SK-N-SH (cell line): ENCODE measurements around the gene PLK3. TPM values are rescaled to one million over a fixed set of nuclear protein-coding genes. Genes with fewer than 3 reads are reported as not detected.

ENCODE experiments used
- CTCF ChIA-PET: fragments of 300-600, 350-600 bp; formaldehyde crosslinking; extraction: SDS; loops from one replicate; lab custom pipeline; 2021; lab: Yijun Ruan, JAX
- POLR2A ChIA-PET: fragments of 350-600 bp; sonication (Branson Sonifier 250); formaldehyde crosslinking; extraction: SDS; loops from one replicate; lab custom pipeline; 2020; ENCODE audit warnings: antibody characterized with exemption, inconsistent platforms; lab: Yijun Ruan, JAX
- DNase-seq: peaks from one replicate; pipeline ENCODE4 v3.0.0; 2012
- H2AFZ ChIP-seq: fragments of 200-600 bp; sonication (generic); 2 replicates; pipeline ENCODE4 v1.8.1; 2016; ENCODE audit warnings: antibody characterized with exemption, mild to moderate bottlenecking, low read depth
- H3F3A ChIP-seq: fragments of 200-600 bp; sonication (generic); replicated peaks from 2 replicates; pipeline ENCODE3; 2016; ENCODE audit warnings: antibody characterized with exemption, mild to moderate bottlenecking; ENCODE audit not compliant: insufficient read depth
- H3K27ac ChIP-seq, 2 experiments: fragments of 200-500 bp in 1 of 2; fragments of 200-600 bp in 1 of 2; sonication (Bioruptor generic) in 1 of 2; sonication (generic), shearing (Covaris generic) in 1 of 2; 2 replicates each; pipeline versions ENCODE4 v1.5.1 to v1.6.1; 2014 to 2016; ENCODE audit warnings: low read depth in 2 of 2, inconsistent platforms in 1 of 2, low read length in 1 of 2, mild to moderate bottlenecking in 1 of 2, mixed read lengths in 1 of 2
- H3K27me3 ChIP-seq: fragments of 200-600 bp; sonication (generic), shearing (Covaris generic); 2 replicates; pipeline ENCODE4 v1.6.1; 2016; ENCODE audit warnings: mixed run types; ENCODE audit not compliant: insufficient read depth
- H3K36me3 ChIP-seq, 2 experiments: fragments of 200-500 bp in 1 of 2; fragments of 200-600 bp in 1 of 2; sonication (Bioruptor generic) in 1 of 2; sonication (generic) in 1 of 2; replicated peaks in 1 of 2; 2 replicates each; pipeline versions ENCODE3 to v1.5.1; 2014 to 2016; ENCODE audit warnings: low read length in 1 of 2, mild to moderate bottlenecking in 1 of 2; ENCODE audit not compliant: insufficient read depth in 2 of 2, control insufficient read depth in 1 of 2
- H3K4me1 ChIP-seq, 2 experiments: fragments of 200-500 bp in 1 of 2; fragments of 200-600 bp in 1 of 2; sonication (Bioruptor generic) in 1 of 2; sonication (generic), shearing (Covaris generic) in 1 of 2; 2 replicates each; pipeline versions ENCODE4 v1.5.1 to v1.6.1; 2014 to 2016; ENCODE audit warnings: low read depth in 1 of 2, low read length in 1 of 2, mixed run types in 1 of 2; ENCODE audit not compliant: insufficient read depth in 2 of 2, control insufficient read depth in 1 of 2
- H3K4me2 ChIP-seq: fragments of 200-600 bp; sonication (generic), shearing (Covaris generic); 2 replicates; pipeline ENCODE4 v1.6.1; 2017; ENCODE audit warnings: mixed run types
- H3K4me3 ChIP-seq, 2 experiments: fragments of 200-500 bp in 1 of 2; fragments of 200-600 bp in 1 of 2; sonication (Bioruptor generic) in 1 of 2; sonication (generic), shearing (Covaris generic) in 1 of 2; 2 replicates each; pipeline versions ENCODE4 v1.5.1 to v1.8.1; 2014 to 2016; ENCODE audit warnings: low read depth in 2 of 2, inconsistent platforms in 1 of 2, low read length in 1 of 2, mild to moderate bottlenecking in 1 of 2, mixed read lengths in 1 of 2, moderate library complexity in 1 of 2
- H3K79me2 ChIP-seq: fragments of 200-600 bp; sonication (generic); 2 replicates; pipeline ENCODE4 v1.8.1; 2017; ENCODE audit warnings: mild to moderate bottlenecking; ENCODE audit not compliant: insufficient read depth
- H3K9ac ChIP-seq: fragments of 200-600 bp; sonication (generic); 2 replicates; pipeline ENCODE4 v1.6.1; 2017; ENCODE audit warnings: mixed run types
- H3K9me2 ChIP-seq: fragments of 200-600 bp; sonication (generic); 2 replicates; pipeline ENCODE4 v1.6.1; 2017; ENCODE audit warnings: mixed run types
- H3K9me3 ChIP-seq: fragments of 200-600 bp; sonication (generic); 2 replicates; pipeline ENCODE4 v1.6.1; 2017; ENCODE audit warnings: mixed run types, mild to moderate bottlenecking, moderate library complexity
- H4K20me1 ChIP-seq: fragments of 200-600 bp; sonication (generic); 2 replicates; pipeline ENCODE4 v1.6.1; 2017; ENCODE audit warnings: mild to moderate bottlenecking, mixed run types; ENCODE audit not compliant: insufficient read depth
- CHD2 ChIP-seq: fragments of 150-350 bp; IDR thresholded peaks from 2 replicates; pipeline ENCODE4 v1.6.1; 2018; ENCODE audit warnings: low read length; ENCODE audit not compliant: partially characterized antibody
- EP300 ChIP-seq, 2 experiments: IDR thresholded peaks; 2 replicates each; pipeline versions ENCODE4 v1.4.0 to v1.6.1; 2012; ENCODE audit warnings: borderline replicate concordance in 1 of 2, low read depth in 1 of 2, low read length in 1 of 2
- EZH2phosphoT487 ChIP-seq: fragments of 200-600 bp; sonication (generic); IDR thresholded peaks from 2 replicates; pipeline ENCODE4 v1.6.1; 2017; ENCODE audit warnings: low read depth, mixed run types, mild to moderate bottlenecking, antibody characterized with exemption, moderate library complexity, borderline replicate concordance
- FOXJ3 ChIP-seq: sonication (generic); formaldehyde crosslinking; IDR thresholded peaks from 2 replicates; pipeline ENCODE4 v1.5.1; 2020; ENCODE audit warnings: mild to moderate bottlenecking, missing genetic modification reagents
- GATA2 ChIP-seq: sonication (generic); formaldehyde crosslinking; IDR thresholded peaks from 2 replicates; pipeline ENCODE4 v1.5.0; 2020; ENCODE audit warnings: mild to moderate bottlenecking, missing genetic modification reagents
- MXI1 ChIP-seq: IDR thresholded peaks from 2 replicates; pipeline ENCODE4 v1.6.1; 2012; ENCODE audit warnings: mild to moderate bottlenecking, low read depth, low read length, improper control_type of control experiment
- POLR2AphosphoS5 ChIP-seq: IDR thresholded peaks from 2 replicates; pipeline ENCODE4 v1.6.1; 2012; ENCODE audit warnings: low read depth, low read length
- RFX5 ChIP-seq: IDR thresholded peaks from 2 replicates; pipeline ENCODE4 v1.6.1; 2012; ENCODE audit warnings: mild to moderate bottlenecking, improper control_type of control experiment, low read length
- RXRA ChIP-seq: IDR thresholded peaks from 2 replicates; pipeline ENCODE4 v1.4.0; 2012; ENCODE audit warnings: low read depth, mild to moderate bottlenecking, borderline replicate concordance
- SIN3A ChIP-seq: IDR thresholded peaks from 2 replicates; pipeline ENCODE4 v1.6.1; 2012; ENCODE audit warnings: low read depth, mild to moderate bottlenecking, low read length, moderate library complexity, borderline replicate concordance
- WGBS: methylation state at CpG from one replicate; pipeline ENCODE4 v1.1.6; 2017; ENCODE audit warnings: low lambda C conversion rate; 5-methylcytosine and 5-hydroxymethylcytosine counted together
- polyA plus RNA-seq, 3 experiments: library from polyadenylated mRNA; depleted of rRNA; stranded (reverse); fragments of >200 nt; gene quantifications; 2 replicates each; pipeline ENCODE4 v1.2.3, GENCODE V29; 2012
- TF ChIP-seq, protein P1 (sequence below): IDR thresholded peaks from 2 replicates; pipeline ENCODE4; 2012
- TF ChIP-seq, protein P2 (sequence below): fragments of 150-350 bp; IDR thresholded peaks from 2 replicates; pipeline ENCODE4 v1.6.1; 2016; ENCODE audit warnings: mild to moderate bottlenecking, low read depth, low read length
- TF ChIP-seq, protein P3 (sequence below): IDR thresholded peaks from 2 replicates; pipeline ENCODE4 v1.4.0; 2012; ENCODE audit warnings: low read depth, borderline replicate concordance

PLK3 gene
- polyA plus RNA-seq, 1 of the 3 experiments (the other 2 are of a cell fraction): 82.8 TPM

DNA sequence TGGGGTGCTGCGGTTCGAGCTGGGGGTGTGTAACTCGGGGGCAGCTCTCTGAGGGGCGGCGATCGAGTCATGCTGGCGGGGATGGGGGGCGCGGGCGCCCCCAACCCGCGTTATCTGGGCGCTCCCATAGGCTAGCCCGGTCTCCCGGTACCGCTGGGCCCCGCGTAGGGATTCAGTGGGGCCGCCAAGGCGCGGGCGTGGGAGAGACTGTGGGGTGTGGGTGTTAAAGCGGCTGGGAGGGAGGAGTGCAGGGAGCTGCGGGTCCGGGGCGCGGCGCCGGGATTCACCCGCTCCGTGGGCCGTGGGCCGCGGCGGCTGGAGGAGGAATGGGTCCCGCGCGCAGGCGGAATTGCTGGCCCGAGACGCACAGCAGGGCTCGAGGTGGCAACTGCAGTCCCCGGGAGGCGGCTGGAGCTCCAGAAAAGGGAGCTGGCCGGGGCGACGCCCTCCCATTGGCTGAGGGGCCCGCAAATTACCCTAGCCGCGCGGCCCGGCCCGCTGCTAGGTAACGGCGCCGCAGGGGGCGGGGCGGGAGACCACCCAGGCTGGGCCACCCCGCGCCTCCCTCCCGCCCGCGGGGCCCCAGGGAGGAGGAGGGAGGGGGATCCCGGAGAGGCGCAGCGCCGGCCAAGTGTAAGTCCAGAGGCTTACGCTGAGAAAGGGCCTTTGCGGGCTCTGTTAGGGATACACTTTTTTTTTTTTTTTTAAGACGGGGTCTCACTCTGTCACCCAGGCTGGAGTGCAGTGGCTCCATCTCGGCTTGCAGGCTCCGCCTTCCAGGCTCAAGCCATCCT lies 42.9 kb downstream of the PLK3 start, which contains the start of gene PTCH2:
PTCH2 (minus strand) TSS at position 392 of the 794 bp plus-strand sequence; CDS start at position 71, 321 bp downstream.
- DNase-seq: peak; percentile 98
- ChIA-PET CTCF (interaction anchor here (1.0 to 2.7 kb wide), 3 partner anchors 7 to 172 kb away, joined by 5 to 10 read pairs (median 9); partner anchors contain the start of genes HECTD3 and UROD), POLR2A (interaction anchor here (0.6 to 1.8 kb wide), 4 partner anchors 14 to 168 kb away, joined by 3 to 15 read pairs (median 3); partner anchors contain the start of genes HECTD3, RPS8 and UROD)
- Histone ChIP-seq H3K9ac (peak within 1 kb of the TSS; percentile 67), H2AFZ (peak within 1 kb of the TSS; percentile 85), H3K27ac (no peak within 1 kb of the TSS; a peak in 1 of 4 replicates), H3K4me3 (peak within 1 kb of the TSS; percentile 55 to 58), H3K4me1 (peaks cover 0 to 2% of the 10 kb centered on the region in 2 experiments; a peak in 1 of 4 replicates), H3K9me2 (no peaks in the 10 kb centered on the region), H3K36me3 (no peaks in the 10 kb centered on the region), H3K4me2 (peak within 1 kb of the TSS; percentile 95), H3K79me2 (no peaks in the 10 kb centered on the region), H4K20me1 (no peaks in the 10 kb centered on the region), H3K27me3 (no peaks in the 10 kb centered on the region), H3F3A (peaks cover 5% of the 10 kb centered on the region), H3K9me3 (no peaks in the 10 kb centered on the region)
- 5% methylated on average over 13 of the region's 72 CpGs for WGBS
- TF ChIP-seq, protein P1, sequence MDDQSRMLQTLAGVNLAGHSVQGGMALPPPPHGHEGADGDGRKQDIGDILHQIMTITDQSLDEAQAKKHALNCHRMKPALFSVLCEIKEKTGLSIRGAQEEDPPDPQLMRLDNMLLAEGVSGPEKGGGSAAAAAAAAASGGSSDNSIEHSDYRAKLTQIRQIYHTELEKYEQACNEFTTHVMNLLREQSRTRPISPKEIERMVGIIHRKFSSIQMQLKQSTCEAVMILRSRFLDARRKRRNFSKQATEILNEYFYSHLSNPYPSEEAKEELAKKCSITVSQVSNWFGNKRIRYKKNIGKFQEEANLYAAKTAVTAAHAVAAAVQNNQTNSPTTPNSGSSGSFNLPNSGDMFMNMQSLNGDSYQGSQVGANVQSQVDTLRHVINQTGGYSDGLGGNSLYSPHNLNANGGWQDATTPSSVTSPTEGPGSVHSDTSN: peak; percentile 15; the same call in 1 of the 2 replicates
- TF ChIP-seq CHD2: peak; percentile 41
- no peak for TF ChIP-seq FOXJ3 (CRISPR knock-in tag)
- peak; percentile 58; the same call in 1 of the 2 replicates for TF ChIP-seq RFX5
- no peak for TF ChIP-seq SIN3A
- TF ChIP-seq MXI1: peak; percentile 57; the same call in 1 of the 2 replicates

GRCh38 chr1:44846985-44847384 lies 46.8 kb downstream of the PLK3 start:
- no peaks in the 10 kb centered on the region for H3K9me3 ChIP-seq
- H2AFZ ChIP-seq: no peak overlapping the region
- no peak overlapping the region for H3K4me2 ChIP-seq
- H3K9me2 ChIP-seq: no peaks in the 10 kb centered on the region
- no peaks in the 10 kb centered on the region for H3K27me3 ChIP-seq
- TF ChIP-seq RFX5: no peak
- TF ChIP-seq, protein P2, sequence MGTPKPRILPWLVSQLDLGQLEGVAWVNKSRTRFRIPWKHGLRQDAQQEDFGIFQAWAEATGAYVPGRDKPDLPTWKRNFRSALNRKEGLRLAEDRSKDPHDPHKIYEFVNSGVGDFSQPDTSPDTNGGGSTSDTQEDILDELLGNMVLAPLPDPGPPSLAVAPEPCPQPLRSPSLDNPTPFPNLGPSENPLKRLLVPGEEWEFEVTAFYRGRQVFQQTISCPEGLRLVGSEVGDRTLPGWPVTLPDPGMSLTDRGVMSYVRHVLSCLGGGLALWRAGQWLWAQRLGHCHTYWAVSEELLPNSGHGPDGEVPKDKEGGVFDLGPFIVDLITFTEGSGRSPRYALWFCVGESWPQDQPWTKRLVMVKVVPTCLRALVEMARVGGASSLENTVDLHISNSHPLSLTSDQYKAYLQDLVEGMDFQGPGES: no peak
- TF ChIP-seq, protein P3, sequence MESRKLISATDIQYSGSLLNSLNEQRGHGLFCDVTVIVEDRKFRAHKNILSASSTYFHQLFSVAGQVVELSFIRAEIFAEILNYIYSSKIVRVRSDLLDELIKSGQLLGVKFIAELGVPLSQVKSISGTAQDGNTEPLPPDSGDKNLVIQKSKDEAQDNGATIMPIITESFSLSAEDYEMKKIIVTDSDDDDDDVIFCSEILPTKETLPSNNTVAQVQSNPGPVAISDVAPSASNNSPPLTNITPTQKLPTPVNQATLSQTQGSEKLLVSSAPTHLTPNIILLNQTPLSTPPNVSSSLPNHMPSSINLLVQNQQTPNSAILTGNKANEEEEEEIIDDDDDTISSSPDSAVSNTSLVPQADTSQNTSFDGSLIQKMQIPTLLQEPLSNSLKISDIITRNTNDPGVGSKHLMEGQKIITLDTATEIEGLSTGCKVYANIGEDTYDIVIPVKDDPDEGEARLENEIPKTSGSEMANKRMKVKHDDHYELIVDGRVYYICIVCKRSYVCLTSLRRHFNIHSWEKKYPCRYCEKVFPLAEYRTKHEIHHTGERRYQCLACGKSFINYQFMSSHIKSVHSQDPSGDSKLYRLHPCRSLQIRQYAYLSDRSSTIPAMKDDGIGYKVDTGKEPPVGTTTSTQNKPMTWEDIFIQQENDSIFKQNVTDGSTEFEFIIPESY: no peak
- no peak for TF ChIP-seq RXRA
- TF ChIP-seq EZH2phosphoT487: no peak
- TF ChIP-seq EP300 (IDR thresholded peaks at IDR 0.05; ENCODE audit: borderline replicate concordance in 1 of 2, low read depth in 1 of 2, low read length in 1 of 2): no peak
- TF ChIP-seq, protein P1: no peak
- no peak for TF ChIP-seq POLR2AphosphoS5
- TF ChIP-seq GATA2: no peak
- H3K4me1 ChIP-seq: peaks cover 0 to 2% of the 10 kb centered on the region in 2 experiments; a peak in 1 of 4 replicates
- H3K27ac ChIP-seq: no peak overlapping the region
- CTCF ChIA-PET: no interaction called here
- H3F3A ChIP-seq: peaks cover 2% of the 10 kb centered on the region
- no peak for DNase-seq
- 100% methylated on average over 1 of the region's 1 CpG for WGBS
- no peak overlapping the region for H3K4me3 ChIP-seq
- POLR2A ChIA-PET: no interaction called here
- H4K20me1 ChIP-seq: no peaks in the 10 kb centered on the region
- H3K36me3 ChIP-seq: no peaks in the 10 kb centered on the region
- H3K9ac ChIP-seq: no peak overlapping the region
- no peaks in the 10 kb centered on the region for H3K79me2 ChIP-seq
